HG03342 (cell line): Measurements from ENCODE around the gene PKNOX1.
"Not testable (repeated sequence)": the region's sequence is repeated elsewhere in the genome, so short reads cannot be mapped to it uniquely, and the experiment has no call there.

ENCODE experiments used
- ATAC-seq: cut with Tn5 transposase; IDR thresholded peaks from one replicate; pipeline ENCODE4 v1.9.1; 2021; ENCODE audit warnings: mild to moderate bottlenecking, moderate library complexity; ENCODE audit not compliant: unreplicated experiment

Gene PKNOX1

DNA sequence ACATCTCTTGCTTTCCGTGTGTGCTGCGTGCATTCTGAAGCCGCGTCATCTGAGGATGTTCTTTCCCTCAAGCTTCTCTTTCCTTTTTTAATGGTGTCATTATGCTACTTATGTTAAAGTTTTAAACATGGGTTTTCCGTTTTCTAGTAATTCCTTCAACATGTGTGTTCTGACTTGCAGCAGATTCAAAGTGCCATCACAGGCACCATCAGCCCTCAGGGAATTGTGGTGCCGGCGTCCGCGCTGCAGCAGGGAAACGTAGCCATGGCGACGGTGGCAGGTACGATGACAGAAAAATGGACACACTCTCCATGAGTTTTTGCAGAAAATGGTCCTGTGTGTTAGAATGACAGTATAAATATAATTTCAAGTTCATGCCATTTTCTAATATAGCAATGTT, 42.4 kb downstream of the PKNOX1 start:
- no peak for ATAC-seq

DNA sequence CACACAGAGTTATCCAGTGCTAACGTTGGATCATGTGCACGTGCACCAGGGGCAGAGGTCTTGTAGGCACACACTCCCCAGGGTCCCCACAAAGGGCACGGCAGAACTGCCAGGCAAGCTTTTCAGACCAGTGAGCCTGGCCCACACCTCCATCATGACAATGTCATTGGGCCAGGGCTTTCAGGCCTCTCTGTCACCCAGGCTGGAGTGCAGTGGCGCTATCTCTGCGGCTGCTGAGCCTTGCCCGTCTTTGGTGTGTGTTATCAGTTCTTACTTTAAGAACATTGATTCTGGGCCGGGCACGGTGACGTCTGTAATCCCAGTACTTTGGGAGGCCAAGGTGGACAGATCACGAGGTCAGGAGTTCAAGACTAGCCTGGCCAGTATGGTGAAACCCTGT, 44.2 kb downstream of the PKNOX1 start:
- ATAC-seq, result no peak

- ATAC-seq, result no peak
Measured at GRCh38 chr21:43020177-43020576, 45.8 kb downstream of the PKNOX1 start.

- no peak for ATAC-seq
Measured at GRCh38 chr21:43020771-43021170, 46.4 kb downstream of the PKNOX1 start.

DNA sequence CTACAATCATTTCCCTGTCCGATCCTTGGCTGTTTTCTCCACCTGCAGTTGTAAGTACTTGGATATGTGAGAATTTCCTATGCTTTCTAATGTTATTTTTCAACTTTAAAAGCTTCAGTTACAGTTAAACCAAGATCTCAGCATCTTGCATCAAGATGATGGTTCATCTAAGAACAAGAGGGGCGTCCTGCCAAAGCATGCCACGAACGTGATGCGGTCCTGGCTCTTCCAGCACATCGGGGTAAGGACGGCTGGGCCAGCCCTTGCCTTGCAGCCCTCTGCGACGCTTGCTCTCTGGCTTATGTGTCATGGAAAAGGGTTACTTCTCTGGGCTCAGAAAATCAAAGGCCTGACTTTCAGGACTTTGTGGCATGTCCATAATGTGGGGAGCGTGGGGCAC, 46.8 kb downstream of the PKNOX1 start:
- ATAC-seq, result no peak

- no peak for ATAC-seq
Measured at GRCh38 chr21:43021756-43022600, 47.6 kb downstream of the PKNOX1 start.

GRCh38 chr21:43023175-43023574, 48.8 kb downstream of the PKNOX1 start:
- ATAC-seq, result no peak

DNA sequence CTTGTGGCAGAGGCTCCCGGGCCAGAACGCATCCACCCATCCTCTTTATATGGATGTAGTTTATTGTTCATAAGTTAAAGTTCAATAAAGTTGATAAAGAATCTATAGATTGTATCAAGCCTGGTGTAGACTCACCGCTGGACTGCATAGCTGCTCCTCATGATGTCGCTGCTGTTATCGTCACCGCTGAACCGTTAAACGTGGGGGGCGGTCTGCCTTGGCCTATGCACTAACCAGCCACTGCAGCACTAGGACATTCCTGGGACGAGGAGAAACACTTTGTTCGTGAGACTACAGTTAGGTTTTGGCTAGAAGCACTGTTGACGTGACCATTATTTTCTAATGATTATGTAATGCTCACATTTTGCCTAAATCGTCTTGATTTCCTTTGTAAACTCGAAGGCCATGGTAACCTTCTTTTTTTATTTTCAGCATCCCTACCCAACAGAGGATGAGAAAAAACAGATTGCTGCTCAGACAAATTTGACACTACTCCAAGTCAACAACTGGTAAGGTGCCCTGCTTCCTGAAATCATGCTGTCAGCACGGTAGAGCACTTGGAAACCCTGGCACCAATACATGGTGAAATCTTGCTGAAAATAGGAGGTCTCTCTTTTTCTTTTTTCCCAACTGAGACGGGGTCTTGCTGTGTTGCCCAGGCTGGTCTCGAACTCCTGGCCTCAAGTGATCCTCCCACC, 50.2 kb downstream of the PKNOX1 start:
- no peak for ATAC-seq

DNA sequence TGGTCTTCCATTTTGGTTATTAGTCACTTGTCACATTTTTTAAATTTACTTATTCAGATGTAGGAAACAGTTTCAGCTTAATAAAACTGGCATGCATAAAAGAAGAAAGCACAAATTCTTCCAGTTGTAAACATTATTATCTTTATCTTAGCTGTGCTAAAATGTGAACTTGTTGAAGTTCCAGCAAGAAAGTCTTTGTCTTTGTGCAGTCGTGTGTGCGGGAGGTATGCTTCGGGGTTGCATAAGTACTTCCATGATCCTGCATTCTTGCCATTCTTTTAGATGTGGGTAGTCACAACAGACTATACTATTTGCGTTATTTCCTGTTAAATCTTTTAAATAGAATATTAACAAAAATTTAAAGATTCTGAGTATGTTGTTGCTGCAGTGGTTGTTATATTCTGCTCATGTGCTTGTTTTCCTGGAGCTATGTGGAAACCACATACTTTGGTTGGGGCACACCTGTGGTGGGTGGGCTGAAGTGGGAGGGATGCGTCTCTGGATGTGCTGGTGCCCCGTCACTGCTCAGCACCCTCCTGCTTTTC, 51.3 kb downstream of the PKNOX1 start:
- no peak for ATAC-seq

- ATAC-seq, result no peak
Measured at GRCh38 chr21:43027846-43028731, 53.7 kb downstream of the PKNOX1 start.

GRCh38 chr21:43029785-43030184, 55.4 kb downstream of the PKNOX1 start:
- no peak for ATAC-seq

- no peak for ATAC-seq
Measured at GRCh38 chr21:43031121-43031619, 56.8 kb downstream of the PKNOX1 start.

DNA sequence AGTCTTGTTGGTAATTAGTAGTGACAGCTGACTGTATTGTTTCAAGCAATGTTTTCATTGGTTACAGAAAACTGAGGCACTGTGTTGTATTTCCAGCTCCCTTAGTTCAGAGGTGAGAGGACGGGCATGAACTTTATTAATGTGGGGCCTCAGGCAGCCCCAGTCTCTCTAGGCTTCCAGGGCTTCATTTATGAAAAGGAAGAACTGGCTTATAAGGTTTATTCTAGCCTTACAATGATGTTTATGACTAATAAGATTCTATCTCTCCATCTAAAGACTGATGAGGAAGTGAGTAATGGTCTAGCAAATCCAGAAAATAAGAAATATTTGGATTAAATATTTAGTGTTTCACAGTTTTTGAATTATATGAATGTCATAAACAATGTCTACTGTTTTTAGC, 59.7 kb downstream of the PKNOX1 start:
- ATAC-seq, result no peak

- no peak for ATAC-seq
Measured at GRCh38 chr21:43034826-43035225, 60.5 kb downstream of the PKNOX1 start.

DNA sequence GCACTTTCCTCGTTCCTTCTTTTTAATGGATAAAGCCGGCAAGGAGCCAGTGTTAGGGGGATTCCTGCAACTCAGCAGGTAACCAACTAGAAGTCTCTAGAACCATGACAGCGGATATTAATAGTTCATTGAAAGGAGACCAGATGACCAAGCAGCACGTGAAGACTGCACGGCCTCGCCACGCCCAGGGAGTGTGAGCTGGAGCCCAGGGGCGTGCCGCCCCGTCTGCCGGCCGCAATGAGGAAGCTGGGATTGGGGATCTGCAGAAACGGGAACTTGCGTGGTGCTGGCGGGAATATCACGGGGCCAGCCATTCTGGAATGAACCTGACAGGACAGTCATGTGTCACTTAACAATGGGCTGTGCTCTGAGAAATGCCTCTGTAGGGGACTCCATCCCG, 62.5 kb downstream of the PKNOX1 start:
- not testable (repeated sequence) for ATAC-seq

DNA sequence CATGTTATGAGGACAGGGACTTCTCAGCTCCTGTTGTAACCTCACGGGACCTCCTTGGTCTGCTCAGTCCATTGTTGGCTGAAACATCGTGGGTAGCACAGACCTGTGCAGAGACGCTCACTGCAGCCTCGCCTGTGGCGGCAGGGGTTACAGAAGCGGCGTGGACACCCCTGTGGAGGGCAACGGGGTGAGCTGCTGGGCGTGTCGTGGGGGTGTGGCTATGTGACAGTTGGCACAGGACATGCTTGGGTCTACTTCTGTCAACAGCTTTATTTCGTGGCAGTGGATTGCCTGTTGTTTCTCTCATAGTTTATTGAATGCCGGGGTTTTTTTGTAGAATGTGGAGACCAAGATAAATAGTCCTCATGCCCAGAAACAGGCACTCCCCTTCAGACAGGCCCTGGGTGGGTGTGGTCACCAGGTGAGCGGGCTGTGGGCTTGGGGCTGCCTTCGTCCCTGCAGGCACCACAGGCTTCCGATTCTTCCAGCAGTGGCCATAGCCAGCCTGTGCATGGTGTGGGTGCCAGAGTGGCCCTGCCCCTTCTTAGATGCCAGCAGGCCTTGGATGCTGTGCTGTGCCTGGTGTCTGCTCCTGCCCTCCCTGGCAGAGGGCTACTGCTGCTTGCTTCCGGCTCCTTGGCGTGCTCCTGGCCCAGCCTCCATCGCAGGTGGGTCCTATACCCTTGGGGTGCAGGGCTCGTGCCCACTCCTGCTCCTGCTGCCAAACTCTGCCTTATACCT, 63.7 kb downstream of the PKNOX1 start:
- ATAC-seq, result not testable (repeated sequence)

GRCh38 chr21:43038659-43039044, 64.3 kb downstream of the PKNOX1 start:
- ATAC-seq, result not testable (repeated sequence)

- ATAC-seq, result not testable (repeated sequence)
Measured at GRCh38 chr21:43042169-43042568, 67.8 kb downstream of the PKNOX1 start.

DNA sequence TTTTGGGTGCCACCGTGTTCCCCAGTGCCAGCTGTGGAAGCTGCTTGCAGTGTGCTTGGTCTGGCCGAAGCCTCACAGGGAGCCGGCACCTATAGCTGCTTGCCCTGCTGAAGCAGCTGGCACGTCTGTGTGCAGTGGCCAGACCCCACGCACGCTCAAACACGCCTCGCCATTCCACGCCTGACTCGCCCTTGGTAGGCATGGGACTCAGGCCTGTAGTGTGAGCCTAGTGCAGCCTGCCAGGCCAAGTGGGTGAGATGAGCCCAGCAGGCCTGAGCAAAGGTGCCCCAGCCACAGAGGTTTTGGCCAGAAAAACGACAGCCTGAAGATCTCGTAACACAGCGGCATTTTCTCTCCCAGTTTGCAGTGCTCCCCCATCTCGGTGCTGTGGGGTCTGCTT, 68.9 kb downstream of the PKNOX1 start:
- not testable (repeated sequence) for ATAC-seq

DNA sequence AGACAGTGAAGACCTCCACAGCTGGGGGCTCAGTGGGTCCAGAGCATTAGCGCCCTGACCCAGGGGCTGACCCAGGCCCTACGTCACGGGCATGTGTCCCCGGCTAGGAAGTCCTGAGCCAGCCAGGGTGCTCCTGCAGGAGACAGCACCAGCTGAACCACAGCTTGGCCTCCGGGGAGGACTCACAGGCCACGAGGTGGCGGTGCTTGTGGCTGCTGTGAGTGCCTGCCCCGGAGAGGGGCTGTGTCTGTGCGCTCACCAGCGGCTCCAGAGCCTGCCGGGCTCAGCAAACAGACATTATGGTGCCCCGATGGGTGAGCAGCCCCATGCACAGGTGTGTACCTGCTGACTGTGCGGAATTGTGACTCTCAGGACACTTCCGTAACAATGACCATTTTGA, 70.2 kb downstream of the PKNOX1 start:
- ATAC-seq, result not testable (repeated sequence)
